Thoracic aorta (tissue), 2 donors: Measurements from ENCODE around the gene PRC1. TPM values are rescaled to one million over a fixed set of nuclear protein-coding genes. Genes with fewer than 3 reads are reported as not detected.

Source experiments
- ATAC-seq: fragments of 150-250 bp; one replicate; pipeline ENCODE4 v1.8.0; 2017; ENCODE audit warnings: low read depth; ENCODE audit not compliant: insufficient number of reproducible peaks, low FRiP score
- DNase-seq: peaks from one replicate; pipeline ENCODE4 v3.0.0-alpha.2; 2020; ENCODE audit warnings: low spot score
- H3K27ac ChIP-seq, 2 donors: fragments of 200-600 bp; sonication (generic); 1 replicate in 1 of 2; 2 replicates in 1 of 2; pipeline ENCODE4 v1.5.1; 2016; ENCODE audit warnings: mild to moderate bottlenecking in 2 of 2, moderate library complexity in 2 of 2
- H3K27me3 ChIP-seq: fragments of 200-600 bp; sonication (generic); replicated peaks from 2 replicates; pipeline ENCODE4 v1.6.0; 2016; ENCODE audit warnings: mild to moderate bottlenecking; ENCODE audit not compliant: insufficient read depth
- H3K36me3 ChIP-seq: fragments of 200-600 bp; sonication (generic); one replicate; pipeline ENCODE4 v1.5.1; 2016
- H3K4me1 ChIP-seq, 2 donors: fragments of 200-600 bp; sonication (generic); 1 replicate in 1 of 2; 2 replicates in 1 of 2; pipeline versions ENCODE4 v1.5.1 to v1.6.0; 2016; ENCODE audit warnings: low read depth in 2 of 2, mild to moderate bottlenecking in 1 of 2; ENCODE audit not compliant: control insufficient read depth in 1 of 2
- H3K4me3 ChIP-seq: fragments of 200-600 bp; sonication (generic); 2 replicates; pipeline ENCODE4 v1.5.1; 2016; ENCODE audit warnings: mild to moderate bottlenecking
- H3K9me3 ChIP-seq: fragments of 200-600 bp; sonication (generic); 2 replicates; pipeline ENCODE4 v1.5.1; 2016
- CTCF ChIP-seq: fragments of 200-600 bp; sonication (generic); IDR thresholded peaks from one replicate; pipeline ENCODE4 v1.5.1; 2019; ENCODE audit warnings: antibody characterized with exemption
- total RNA-seq, 2 donors: library from RNA; depleted of rRNA; stranded (reverse); fragments of >200 nt; gene quantifications; one replicate each; pipeline versions ENCODE4 v1.1.0 to v1.2.3, GENCODE V29; 2016

Gene PRC1
- total RNA-seq, 2 donors from 2014 or later: 5.1 to 20.5 TPM

GRCh38 chr15:90918835-90919234 lies 75.5 kb downstream of the PRC1 start:
- H3K27ac ChIP-seq: no peak overlapping the region
- ATAC-seq (no peak), DNase-seq (no peak)
- H3K27me3 ChIP-seq: no peaks in the 10 kb centered on the region
- peaks cover 58% of the 10 kb centered on the region for H3K36me3 ChIP-seq
- no peaks in the 10 kb centered on the region for H3K4me1 ChIP-seq
- no peak overlapping the region for H3K4me3 ChIP-seq
- no peaks in the 10 kb centered on the region for H3K9me3 ChIP-seq
- TF ChIP-seq CTCF: no peak

DNA sequence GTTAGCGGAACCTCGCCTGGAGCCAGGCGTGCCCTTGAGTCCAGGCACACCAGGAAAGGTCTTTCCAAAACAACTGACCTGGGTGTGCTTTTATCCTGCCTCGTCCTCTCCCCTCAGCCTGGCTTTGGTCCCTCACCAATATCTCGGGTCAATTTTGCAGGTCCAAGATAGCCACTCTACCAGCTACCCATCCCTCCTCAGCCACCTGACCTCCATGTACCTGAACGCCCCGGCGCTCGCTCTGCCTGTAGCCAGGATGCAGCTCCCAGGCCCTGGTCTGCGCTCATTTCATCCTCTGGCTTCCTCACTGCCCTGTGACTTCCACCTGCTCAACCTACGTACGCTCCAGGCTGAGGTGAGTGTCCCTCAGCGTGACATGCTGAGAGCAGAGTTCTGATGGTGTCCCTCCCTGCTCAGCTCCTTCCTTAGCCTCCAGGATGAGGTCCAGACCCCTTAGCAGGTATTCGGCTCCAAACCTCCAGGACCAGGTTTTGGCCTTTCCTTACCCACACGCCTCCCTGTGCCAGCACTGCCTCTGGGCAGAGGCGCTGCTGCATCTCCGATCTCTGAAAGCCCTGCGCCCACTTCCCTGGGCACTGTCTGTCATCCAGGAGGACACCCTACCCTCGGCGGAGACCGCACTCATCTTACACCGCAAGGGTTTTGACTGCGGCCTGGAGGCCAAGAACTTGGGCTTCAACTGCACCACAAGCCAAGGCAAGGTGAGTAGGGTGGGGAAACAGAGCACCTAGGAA lies 76.1 kb downstream of the PRC1 start:
- Histone ChIP-seq H3K36me3 (peaks cover 64% of the 10 kb centered on the region), H3K27me3 (no peaks in the 10 kb centered on the region), H3K9me3 (no peaks in the 10 kb centered on the region), H3K27ac (no peak overlapping the region), H3K4me1 (no peaks in the 10 kb centered on the region), H3K4me3 (no peak overlapping the region)
- no peak for DNase-seq
- ATAC-seq: no peak
- TF ChIP-seq CTCF: no peak

DNA sequence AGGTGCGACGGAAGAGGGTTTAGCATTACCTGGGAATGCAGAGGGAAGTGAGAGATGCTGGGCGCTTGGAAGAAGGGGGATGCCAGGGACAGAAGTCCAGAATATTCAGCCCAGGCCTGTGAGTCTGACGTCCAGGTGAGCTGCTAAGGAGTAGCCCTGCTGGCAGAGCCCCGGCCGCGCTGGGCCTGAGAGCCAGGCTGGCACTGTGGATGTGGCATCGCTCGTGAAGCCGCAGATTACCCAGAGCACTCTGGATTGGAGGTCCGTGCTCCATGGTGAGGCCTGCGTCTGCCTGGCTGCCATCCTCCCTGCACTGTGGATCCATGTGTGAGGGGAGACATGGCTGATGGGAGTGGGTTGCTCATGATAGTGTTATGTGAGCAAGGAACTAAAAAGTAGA lies 76.8 kb downstream of the PRC1 start:
- Histone ChIP-seq H3K27me3 (no peaks in the 10 kb centered on the region), H3K27ac (no peak overlapping the region), H3K9me3 (no peaks in the 10 kb centered on the region), H3K4me1 (no peaks in the 10 kb centered on the region), H3K4me3 (no peak overlapping the region), H3K36me3 (peaks cover 70% of the 10 kb centered on the region)
- ATAC-seq: no peak
- no peak for DNase-seq
- TF ChIP-seq CTCF: no peak

- DNase-seq: no peak
- Histone ChIP-seq H3K36me3 (peaks cover 78% of the 10 kb centered on the region), H3K27me3 (no peaks in the 10 kb centered on the region), H3K27ac (no peak overlapping the region), H3K4me1 (no peaks in the 10 kb centered on the region), H3K4me3 (no peak overlapping the region), H3K9me3 (no peaks in the 10 kb centered on the region)
- ATAC-seq: no peak
- TF ChIP-seq CTCF: no peak
These were observed 77.9 kb downstream of the PRC1 start for GRCh38 chr15:90916461-90916860.

Other genes starting within 250 kb of the PRC1 start
- gene FURIN, start 125.9 kb downstream of the PRC1 start, total RNA-seq: 10 to 100 TPM; 78.4 to 89.7 TPM
- 10 to 100 TPM; 54.2 to 86.3 TPM for gene FES, start 110.0 kb downstream of the PRC1 start, total RNA-seq
- gene MAN2A2, start 91.2 kb downstream of the PRC1 start, total RNA-seq: 10 to 100 TPM; 59.7 to 68.4 TPM
- 10 to 100 TPM; 11.5 to 13.1 TPM for gene HDDC3, start 62.0 kb downstream of the PRC1 start, total RNA-seq
- 10 to 100 TPM; 54.0 to 65.5 TPM for gene UNC45A, start 59.2 kb downstream of the PRC1 start, total RNA-seq
- 10 to 100 TPM in 1 of 2 donors, 1 to 10 TPM in 1; 8.6 to 23.7 TPM for gene RCCD1, start 39.7 kb downstream of the PRC1 start, total RNA-seq
- gene VPS33B, start 28.1 kb upstream of the PRC1 start, total RNA-seq: 10 to 100 TPM in 1 of 2 donors, 1 to 10 TPM in 1; 7.3 to 12.2 TPM
- gene SV2B, start 105.7 kb upstream of the PRC1 start, total RNA-seq: 1 to 10 TPM in 1 of 2 donors, not detected in 1; 2.6 TPM